ENCODE data around the gene DENND11.
"Not testable (repeated sequence)": the region's sequence is repeated elsewhere in the genome, so short reads cannot be mapped to it uniquely, and the experiment has no call there.

Gene DENND11

GRCh38 chr7:141706239-141707064 is 4.5 kb upstream of the DENND11 start:
- DNase-seq = no peak

GRCh38 chr7:141704741-141705140 is 2.8 kb upstream of the DENND11 start:
- DNase-seq = no peak

GRCh38 chr7:141704112-141704511 is 2.1 kb upstream of the DENND11 start:
- DNase-seq = no peak

- DNase-seq = no peak
Measured at GRCh38 chr7:141702892-141703291, 926 bp upstream of the DENND11 start.

- no peak for DNase-seq
Measured at GRCh38 chr7:141701489-141702046, 398 bp downstream of the DENND11 start.

GRCh38 chr7:141700848-141701371 is 1.1 kb downstream of the DENND11 start:
- no peak for DNase-seq

- no peak for DNase-seq
Measured at GRCh38 chr7:141700296-141700847, 1.6 kb downstream of the DENND11 start.

- no peak for DNase-seq
Measured at GRCh38 chr7:141699860-141700259, 2.1 kb downstream of the DENND11 start.

GRCh38 chr7:141698247-141699015 is 3.5 kb downstream of the DENND11 start:
- DNase-seq = no peak

GRCh38 chr7:141697211-141697871 is 4.6 kb downstream of the DENND11 start:
- DNase-seq = no peak

- DNase-seq = no peak
Measured at GRCh38 chr7:141696348-141696747, 5.6 kb downstream of the DENND11 start.

- DNase-seq = no peak
Measured at GRCh38 chr7:141695803-141696289, 6.1 kb downstream of the DENND11 start.

- DNase-seq = no peak
Measured at GRCh38 chr7:141693082-141693481, 8.9 kb downstream of the DENND11 start.

GRCh38 chr7:141691961-141692360 is 10.0 kb downstream of the DENND11 start:
- no peak for DNase-seq

GRCh38 chr7:141691540-141691939 is 10.4 kb downstream of the DENND11 start:
- DNase-seq = no peak

GRCh38 chr7:141689072-141689825 is 12.7 kb downstream of the DENND11 start:
- DNase-seq = not testable (repeated sequence)

- DNase-seq = no peak
Measured at GRCh38 chr7:141688043-141688442, 13.9 kb downstream of the DENND11 start.

- DNase-seq = no peak
Measured at GRCh38 chr7:141686670-141687069, 15.3 kb downstream of the DENND11 start.

GRCh38 chr7:141686074-141686473 is 15.9 kb downstream of the DENND11 start:
- DNase-seq = no peak

- no peak for DNase-seq
Measured at GRCh38 chr7:141685285-141686023, 16.5 kb downstream of the DENND11 start.

- no peak for DNase-seq
Measured at GRCh38 chr7:141679014-141679413, 23.0 kb downstream of the DENND11 start.
